A673 (cell line): ENCODE data around the gene EGFR. TPM values are rescaled to one million over a fixed set of nuclear protein-coding genes. Genes with fewer than 3 reads are reported as not detected.

Experiments
- BruUV-seq: library from RNA; stranded (reverse); fragments of 400-500 nt; replicated peaks from 2 replicates; lab custom pipeline; 2021; lab: Mats Ljungman, UMichigan
- CTCF ChIA-PET: fragments of 300-600 bp; sonication (Branson Sonifier 250); formaldehyde crosslinking; loops from one replicate; lab custom pipeline; 2022; ENCODE audit warnings: antibody characterized with exemption; lab: Charles Lee
- POLR2A ChIA-PET: fragments of 300-600 bp; sonication (Branson Sonifier 250); formaldehyde crosslinking; loops from one replicate; lab custom pipeline; 2022; ENCODE audit warnings: antibody characterized with exemption; ENCODE audit not compliant: low non-redundant PET; lab: Charles Lee
- DNase-seq: peaks from one replicate; pipeline ENCODE4 v3.0.0-alpha.2; 2015; ENCODE audit warnings: low spot score
- H3K27ac ChIP-seq: fragments of 200-600 bp; sonication (generic); 2 replicates; pipeline ENCODE4 v1.5.1; 2016; ENCODE audit warnings: mixed run types, low read depth, mild to moderate bottlenecking, mixed read lengths, antibody characterized with exemption, low read length; ENCODE audit not compliant: poor library complexity, severe bottlenecking
- H3K27me3 ChIP-seq: fragments of 200-600 bp; sonication (generic); replicated peaks from 2 replicates; pipeline ENCODE4 v1.6.1; 2017; ENCODE audit warnings: mixed run types, low read depth, mild to moderate bottlenecking, mixed read lengths, antibody characterized with exemption, low read length; ENCODE audit not compliant: insufficient read depth, poor library complexity
- H3K36me3 ChIP-seq: fragments of 200-600 bp; sonication (generic); 2 replicates; pipeline ENCODE4 v1.6.1; 2016; ENCODE audit warnings: mixed run types, mild to moderate bottlenecking, mixed read lengths, antibody characterized with exemption, low read length; ENCODE audit not compliant: insufficient read depth, poor library complexity, severe bottlenecking
- H3K4me1 ChIP-seq: fragments of 200-600 bp; sonication (generic); 2 replicates; pipeline ENCODE4 v1.6.1; 2017; ENCODE audit warnings: mixed run types, mild to moderate bottlenecking, mixed read lengths, antibody characterized with exemption, low read length; ENCODE audit not compliant: insufficient read depth, poor library complexity, severe bottlenecking
- H3K4me3 ChIP-seq: fragments of 200-600 bp; sonication (generic); 2 replicates; pipeline ENCODE4 v1.5.1; 2016; ENCODE audit warnings: low read depth, mixed run types, mild to moderate bottlenecking, mixed read lengths, low read length; ENCODE audit not compliant: poor library complexity, severe bottlenecking
- H3K9me3 ChIP-seq: fragments of 200-600 bp; sonication (generic); 2 replicates; pipeline ENCODE4 v1.6.1; 2016; ENCODE audit warnings: mixed run types, low read depth, mild to moderate bottlenecking, mixed read lengths, antibody characterized with exemption, low read length; ENCODE audit not compliant: poor library complexity, severe bottlenecking
- EZH2 ChIP-seq: fragments of 200-600 bp; sonication (generic); IDR thresholded peaks from 2 replicates; pipeline ENCODE4 v1.6.1; 2017; ENCODE audit warnings: borderline replicate concordance, low read depth, mild to moderate bottlenecking, mixed read lengths, antibody characterized with exemption, low read length; ENCODE audit not compliant: poor library complexity, severe bottlenecking
- intact Hi-C: fragments of 100-400 bp; cut with micrococcal nuclease; formaldehyde crosslinking; loops from one replicate; pipeline ENCODE4 v1.10.0; 2022; ENCODE audit not compliant: unreplicated experiment
- total RNA-seq: library from RNA; stranded (reverse); gene quantifications from 2 replicates; pipeline ENCODE4 v1.2.3, GENCODE V29; 2021
- TF ChIP-seq, protein P1 (sequence below): fragments of 300-800, 200-600 bp; sonication (generic); conservative IDR thresholded peaks from 2 replicates; pipeline ENCODE4 v1.5.1; 2017; ENCODE audit warnings: low read depth, mild to moderate bottlenecking, antibody characterized with exemption, low read length, moderate library complexity, mixed read lengths

Gene EGFR
- total RNA-seq, 1 experiment from 2014 or later, result 0.84 TPM

DNA sequence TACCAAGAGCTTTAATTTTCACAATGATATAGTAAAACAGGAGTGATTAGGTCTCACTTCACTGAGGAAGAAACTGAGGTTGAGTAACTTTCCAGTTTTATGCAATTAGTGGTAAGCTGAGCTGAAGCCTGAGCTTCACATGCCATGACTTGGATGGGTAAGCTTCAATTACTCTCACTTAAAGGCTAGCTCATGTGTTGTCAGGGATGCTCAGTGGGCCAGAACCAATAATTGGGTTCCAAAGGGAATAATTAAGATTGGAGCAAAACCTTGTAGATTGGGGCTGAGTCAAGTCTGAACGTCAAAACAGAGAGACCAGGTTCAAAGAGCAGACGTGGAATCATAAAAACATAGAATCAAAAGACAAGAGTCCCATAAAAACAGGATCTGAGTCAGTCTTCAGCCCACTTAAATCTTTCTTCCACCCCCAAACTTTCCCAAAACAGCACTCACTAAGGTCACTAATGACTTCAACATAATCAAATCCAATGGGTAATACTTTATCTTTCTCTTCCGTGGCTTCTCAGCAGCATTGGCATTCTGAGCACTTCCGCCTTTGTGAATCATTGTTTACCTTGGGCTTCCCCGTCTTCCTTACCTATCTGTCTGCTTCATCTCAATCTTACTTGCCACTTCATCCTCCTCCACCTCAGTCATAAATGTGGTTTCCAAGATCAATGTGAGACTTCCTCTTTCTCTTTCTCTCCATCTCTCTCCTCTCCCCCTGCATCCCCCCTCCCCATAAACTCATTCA lies 23.0 kb upstream of the EGFR start:
- BruUV-seq, result no TSS peak

DNA sequence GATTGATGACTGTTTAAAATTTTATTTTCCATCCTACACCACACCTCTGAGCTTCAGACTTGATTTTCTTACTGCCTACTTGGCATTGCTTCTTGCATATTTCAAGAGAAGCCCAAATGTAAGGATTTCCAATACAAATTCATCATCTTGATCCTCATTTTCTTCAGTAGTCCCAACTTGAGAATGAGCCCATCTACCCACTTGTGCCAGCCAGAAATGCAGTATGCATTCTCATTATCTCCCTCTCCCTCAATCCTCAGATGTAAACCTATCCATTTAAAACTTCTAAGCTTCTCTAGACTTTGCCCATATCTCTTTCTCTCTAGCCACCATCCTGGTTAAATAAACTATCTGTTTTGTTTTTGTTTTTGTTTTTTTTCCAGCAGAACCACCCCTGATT lies 22.4 kb upstream of the EGFR start:
- Histone ChIP-seq H3K27me3 (peaks cover 5% of the 10 kb centered on the region), H3K9me3 (no peaks in the 10 kb centered on the region), H3K4me1 (no peaks in the 10 kb centered on the region), H3K36me3 (no peaks in the 10 kb centered on the region), H3K27ac (no peak overlapping the region), H3K4me3 (no peak overlapping the region)
- no peak for DNase-seq
- ChIA-PET POLR2A (no interaction called here), CTCF (no interaction called here)
- intact Hi-C loops, result no loop called here
- TF ChIP-seq, protein P1, sequence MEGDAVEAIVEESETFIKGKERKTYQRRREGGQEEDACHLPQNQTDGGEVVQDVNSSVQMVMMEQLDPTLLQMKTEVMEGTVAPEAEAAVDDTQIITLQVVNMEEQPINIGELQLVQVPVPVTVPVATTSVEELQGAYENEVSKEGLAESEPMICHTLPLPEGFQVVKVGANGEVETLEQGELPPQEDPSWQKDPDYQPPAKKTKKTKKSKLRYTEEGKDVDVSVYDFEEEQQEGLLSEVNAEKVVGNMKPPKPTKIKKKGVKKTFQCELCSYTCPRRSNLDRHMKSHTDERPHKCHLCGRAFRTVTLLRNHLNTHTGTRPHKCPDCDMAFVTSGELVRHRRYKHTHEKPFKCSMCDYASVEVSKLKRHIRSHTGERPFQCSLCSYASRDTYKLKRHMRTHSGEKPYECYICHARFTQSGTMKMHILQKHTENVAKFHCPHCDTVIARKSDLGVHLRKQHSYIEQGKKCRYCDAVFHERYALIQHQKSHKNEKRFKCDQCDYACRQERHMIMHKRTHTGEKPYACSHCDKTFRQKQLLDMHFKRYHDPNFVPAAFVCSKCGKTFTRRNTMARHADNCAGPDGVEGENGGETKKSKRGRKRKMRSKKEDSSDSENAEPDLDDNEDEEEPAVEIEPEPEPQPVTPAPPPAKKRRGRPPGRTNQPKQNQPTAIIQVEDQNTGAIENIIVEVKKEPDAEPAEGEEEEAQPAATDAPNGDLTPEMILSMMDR, result no peak
- TF ChIP-seq EZH2, result no peak
- BruUV-seq, result no TSS peak

More for the DNA sequence above, 23.0 kb upstream of the EGFR start:
- Histone ChIP-seq H3K36me3 (no peaks in the 10 kb centered on the region), H3K27me3 (peaks cover 5% of the 10 kb centered on the region), H3K27ac (no peak overlapping the region), H3K4me3 (no peak overlapping the region), H3K9me3 (no peaks in the 10 kb centered on the region), H3K4me1 (no peaks in the 10 kb centered on the region)
- CTCF ChIA-PET, result no interaction called here
- no peak for TF ChIP-seq EZH2
- TF ChIP-seq, protein P1, result no peak
- intact Hi-C loops, result no loop called here
- POLR2A ChIA-PET, result no interaction called here
- no peak for DNase-seq

DNA sequence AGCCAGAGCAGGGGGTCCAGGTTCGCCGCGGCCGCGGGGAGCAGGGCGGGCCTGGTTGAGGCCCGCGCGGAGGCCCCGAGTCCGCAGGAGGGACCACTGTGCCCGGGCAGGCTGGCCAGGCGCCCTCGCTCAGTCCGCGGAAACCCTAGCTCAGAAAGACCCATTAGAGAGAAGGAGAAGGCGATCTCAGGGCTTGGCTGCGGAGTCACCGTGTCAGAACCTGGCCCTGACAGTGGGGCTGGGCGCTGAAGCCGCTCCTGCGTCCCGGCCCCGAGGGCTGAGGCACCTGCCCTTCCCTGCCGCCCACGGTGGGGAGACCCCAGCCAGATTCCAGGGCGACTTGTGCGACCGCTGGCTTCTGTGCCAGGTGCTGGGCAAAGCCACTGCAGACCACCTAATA lies 14.2 kb upstream of the EGFR start:
- ChIA-PET CTCF (no interaction called here), POLR2A (no interaction called here)
- no peaks in the 10 kb centered on the region for H3K36me3 ChIP-seq
- H3K27me3 ChIP-seq, result peaks cover 6% of the 10 kb centered on the region
- no peak for DNase-seq
- H3K9me3 ChIP-seq, result no peaks in the 10 kb centered on the region
- no TSS peak for BruUV-seq
- TF ChIP-seq, protein P1, result no peak
- no peak for TF ChIP-seq EZH2
- H3K4me1 ChIP-seq, result no peaks in the 10 kb centered on the region
- H3K4me3 ChIP-seq, result no peak overlapping the region
- H3K27ac ChIP-seq, result no peak overlapping the region
- intact Hi-C loops, result no loop called here
